ENCODE data around the gene RIC8B.

DNA sequence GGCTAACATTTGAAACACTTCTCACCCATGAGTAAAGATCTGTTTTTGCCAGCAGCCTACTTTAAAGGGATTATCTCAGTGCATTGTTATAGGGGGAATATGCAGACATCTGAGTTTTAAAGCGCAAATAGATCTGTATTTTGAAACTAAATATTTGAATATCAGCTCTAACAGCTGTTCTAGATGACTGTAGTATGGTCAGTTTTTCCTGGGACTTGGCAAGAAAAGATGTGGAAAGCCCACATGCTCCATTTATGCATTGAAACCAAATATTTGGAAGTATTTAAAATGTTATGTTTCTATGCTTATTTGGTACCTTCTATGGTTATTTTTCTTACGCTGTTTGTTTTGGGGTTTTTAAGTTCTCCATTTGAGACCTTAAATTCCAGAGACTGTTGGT is 41.7 kb downstream of the RIC8B start:
- no peak for TF ChIP-seq POLR2AphosphoS5 (IDR thresholded peaks at IDR 0.05)
- TF ChIP-seq, protein P1, sequence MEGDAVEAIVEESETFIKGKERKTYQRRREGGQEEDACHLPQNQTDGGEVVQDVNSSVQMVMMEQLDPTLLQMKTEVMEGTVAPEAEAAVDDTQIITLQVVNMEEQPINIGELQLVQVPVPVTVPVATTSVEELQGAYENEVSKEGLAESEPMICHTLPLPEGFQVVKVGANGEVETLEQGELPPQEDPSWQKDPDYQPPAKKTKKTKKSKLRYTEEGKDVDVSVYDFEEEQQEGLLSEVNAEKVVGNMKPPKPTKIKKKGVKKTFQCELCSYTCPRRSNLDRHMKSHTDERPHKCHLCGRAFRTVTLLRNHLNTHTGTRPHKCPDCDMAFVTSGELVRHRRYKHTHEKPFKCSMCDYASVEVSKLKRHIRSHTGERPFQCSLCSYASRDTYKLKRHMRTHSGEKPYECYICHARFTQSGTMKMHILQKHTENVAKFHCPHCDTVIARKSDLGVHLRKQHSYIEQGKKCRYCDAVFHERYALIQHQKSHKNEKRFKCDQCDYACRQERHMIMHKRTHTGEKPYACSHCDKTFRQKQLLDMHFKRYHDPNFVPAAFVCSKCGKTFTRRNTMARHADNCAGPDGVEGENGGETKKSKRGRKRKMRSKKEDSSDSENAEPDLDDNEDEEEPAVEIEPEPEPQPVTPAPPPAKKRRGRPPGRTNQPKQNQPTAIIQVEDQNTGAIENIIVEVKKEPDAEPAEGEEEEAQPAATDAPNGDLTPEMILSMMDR (IDR thresholded peaks at IDR 0.05), result no peak

Data from sigmoid colon (tissue), 4 donors.